ENCODE results near the gene BRME1.

Gene BRME1

GRCh38 chr19:13908674-13909073 is 2.8 kb upstream of the BRME1 start:
- Histone ChIP-seq H3K36me3 (ENCODE audit: control insufficient read depth, insufficient read depth, low read length) (peaks cover 31% of the 10 kb centered on the region), H3K9me3 (ENCODE audit: control insufficient read depth, insufficient read depth, low read depth, low read length) (no peaks in the 10 kb centered on the region), H3K27me3 (ENCODE audit: control insufficient read depth, insufficient read depth, low read length) (peaks cover 6% of the 10 kb centered on the region), H3K4me3 (ENCODE audit: low read depth, low read length) (no peak overlapping the region), H3K27ac (ENCODE audit: low read depth, low read length) (no peak overlapping the region), H3K4me1 (ENCODE audit: control insufficient read depth, insufficient read depth, low read length) (peaks cover 8% of the 10 kb centered on the region; the same call in 1 of the 2 replicates), H3K9ac (ENCODE audit: low read length) (no peak overlapping the region)

GRCh38 chr19:13906910-13907309 is 993 bp upstream of the BRME1 start:
- Histone ChIP-seq H3K9ac (ENCODE audit: low read length) (peak overlapping the region; percentile 13), H3K36me3 (ENCODE audit: control insufficient read depth, insufficient read depth, low read length) (peaks cover 16% of the 10 kb centered on the region), H3K27me3 (ENCODE audit: control insufficient read depth, insufficient read depth, low read length) (peaks cover 6% of the 10 kb centered on the region), H3K4me3 (ENCODE audit: low read depth, low read length) (peak overlapping the region; percentile 78), H3K27ac (ENCODE audit: low read depth, low read length) (no peak overlapping the region), H3K4me1 (ENCODE audit: control insufficient read depth, insufficient read depth, low read length) (peaks cover 8% of the 10 kb centered on the region; the same call in 1 of the 2 replicates), H3K9me3 (ENCODE audit: control insufficient read depth, insufficient read depth, low read depth, low read length) (no peaks in the 10 kb centered on the region)

GRCh38 chr19:13906521-13906904 is 596 bp upstream of the BRME1 start:
- peak overlapping the region; percentile 13 for H3K9ac ChIP-seq (ENCODE audit: low read length)
- peaks cover 8% of the 10 kb centered on the region; the same call in 1 of the 2 replicates for H3K4me1 ChIP-seq (ENCODE audit: control insufficient read depth, insufficient read depth, low read length)
- no peak overlapping the region for H3K27ac ChIP-seq (ENCODE audit: low read depth, low read length)
- peak overlapping the region; percentile 78 for H3K4me3 ChIP-seq (ENCODE audit: low read depth, low read length)
- H3K36me3 ChIP-seq (ENCODE audit: control insufficient read depth, insufficient read depth, low read length): peaks cover 16% of the 10 kb centered on the region
- H3K27me3 ChIP-seq (ENCODE audit: control insufficient read depth, insufficient read depth, low read length): peaks cover 6% of the 10 kb centered on the region
- no peaks in the 10 kb centered on the region for H3K9me3 ChIP-seq (ENCODE audit: control insufficient read depth, insufficient read depth, low read depth, low read length)

GRCh38 chr19:13902993-13903555 is 2.8 kb downstream of the BRME1 start:
- Histone ChIP-seq H3K27ac (ENCODE audit: low read depth, low read length) (no peak overlapping the region), H3K4me3 (ENCODE audit: low read depth, low read length) (no peak overlapping the region), H3K36me3 (ENCODE audit: control insufficient read depth, insufficient read depth, low read length) (no peaks in the 10 kb centered on the region), H3K9me3 (ENCODE audit: control insufficient read depth, insufficient read depth, low read depth, low read length) (no peaks in the 10 kb centered on the region), H3K9ac (ENCODE audit: low read length) (no peak overlapping the region), H3K27me3 (ENCODE audit: control insufficient read depth, insufficient read depth, low read length) (peaks cover 6% of the 10 kb centered on the region), H3K4me1 (ENCODE audit: control insufficient read depth, insufficient read depth, low read length) (peaks cover 8% of the 10 kb centered on the region; the same call in 1 of the 2 replicates)

GRCh38 chr19:13899912-13900584 is 5.9 kb downstream of the BRME1 start:
- Histone ChIP-seq H3K4me1 (ENCODE audit: control insufficient read depth, insufficient read depth, low read length) (no peaks in the 10 kb centered on the region), H3K27ac (ENCODE audit: low read depth, low read length) (no peak overlapping the region), H3K9ac (ENCODE audit: low read length) (no peak overlapping the region), H3K36me3 (ENCODE audit: control insufficient read depth, insufficient read depth, low read length) (no peaks in the 10 kb centered on the region), H3K4me3 (ENCODE audit: low read depth, low read length) (no peak overlapping the region), H3K9me3 (ENCODE audit: control insufficient read depth, insufficient read depth, low read depth, low read length) (no peaks in the 10 kb centered on the region), H3K27me3 (ENCODE audit: control insufficient read depth, insufficient read depth, low read length) (no peaks in the 10 kb centered on the region)

GRCh38 chr19:13899393-13899792 is 6.5 kb downstream of the BRME1 start:
- Histone ChIP-seq H3K27ac (ENCODE audit: low read depth, low read length) (no peak overlapping the region), H3K9ac (ENCODE audit: low read length) (no peak overlapping the region), H3K9me3 (ENCODE audit: control insufficient read depth, insufficient read depth, low read depth, low read length) (no peaks in the 10 kb centered on the region), H3K36me3 (ENCODE audit: control insufficient read depth, insufficient read depth, low read length) (no peaks in the 10 kb centered on the region), H3K27me3 (ENCODE audit: control insufficient read depth, insufficient read depth, low read length) (no peaks in the 10 kb centered on the region), H3K4me1 (ENCODE audit: control insufficient read depth, insufficient read depth, low read length) (no peaks in the 10 kb centered on the region), H3K4me3 (ENCODE audit: low read depth, low read length) (no peak overlapping the region)

- H3K9me3 ChIP-seq (ENCODE audit: control insufficient read depth, insufficient read depth, low read depth, low read length): no peaks in the 10 kb centered on the region
- H3K4me3 ChIP-seq (ENCODE audit: low read depth, low read length): no peak overlapping the region
- H3K27ac ChIP-seq (ENCODE audit: low read depth, low read length): no peak overlapping the region
- no peak overlapping the region for H3K9ac ChIP-seq (ENCODE audit: low read length)
- no peaks in the 10 kb centered on the region for H3K36me3 ChIP-seq (ENCODE audit: control insufficient read depth, insufficient read depth, low read length)
- no peaks in the 10 kb centered on the region for H3K27me3 ChIP-seq (ENCODE audit: control insufficient read depth, insufficient read depth, low read length)
- H3K4me1 ChIP-seq (ENCODE audit: control insufficient read depth, insufficient read depth, low read length): no peaks in the 10 kb centered on the region
Measured at GRCh38 chr19:13896227-13896626, 9.7 kb downstream of the BRME1 start.

GRCh38 chr19:13894552-13894951 is 11.4 kb downstream of the BRME1 start:
- Histone ChIP-seq H3K27ac (ENCODE audit: low read depth, low read length) (no peak overlapping the region), H3K9me3 (ENCODE audit: control insufficient read depth, insufficient read depth, low read depth, low read length) (no peaks in the 10 kb centered on the region), H3K27me3 (ENCODE audit: control insufficient read depth, insufficient read depth, low read length) (no peaks in the 10 kb centered on the region), H3K9ac (ENCODE audit: low read length) (no peak overlapping the region), H3K4me1 (ENCODE audit: control insufficient read depth, insufficient read depth, low read length) (no peaks in the 10 kb centered on the region), H3K36me3 (ENCODE audit: control insufficient read depth, insufficient read depth, low read length) (no peaks in the 10 kb centered on the region), H3K4me3 (ENCODE audit: low read depth, low read length) (no peak overlapping the region)

GRCh38 chr19:13892870-13893269 is 13.0 kb downstream of the BRME1 start:
- Histone ChIP-seq H3K9me3 (ENCODE audit: control insufficient read depth, insufficient read depth, low read depth, low read length) (no peaks in the 10 kb centered on the region), H3K36me3 (ENCODE audit: control insufficient read depth, insufficient read depth, low read length) (no peaks in the 10 kb centered on the region), H3K27ac (ENCODE audit: low read depth, low read length) (no peak overlapping the region), H3K27me3 (ENCODE audit: control insufficient read depth, insufficient read depth, low read length) (no peaks in the 10 kb centered on the region), H3K9ac (ENCODE audit: low read length) (no peak overlapping the region), H3K4me1 (ENCODE audit: control insufficient read depth, insufficient read depth, low read length) (no peaks in the 10 kb centered on the region), H3K4me3 (ENCODE audit: low read depth, low read length) (no peak overlapping the region)

- Histone ChIP-seq H3K4me3 (ENCODE audit: low read depth, low read length) (no peak overlapping the region), H3K27me3 (ENCODE audit: control insufficient read depth, insufficient read depth, low read length) (no peaks in the 10 kb centered on the region), H3K36me3 (ENCODE audit: control insufficient read depth, insufficient read depth, low read length) (no peaks in the 10 kb centered on the region), H3K4me1 (ENCODE audit: control insufficient read depth, insufficient read depth, low read length) (peaks cover 6% of the 10 kb centered on the region; the same call in 1 of the 2 replicates), H3K9me3 (ENCODE audit: control insufficient read depth, insufficient read depth, low read depth, low read length) (no peaks in the 10 kb centered on the region), H3K27ac (ENCODE audit: low read depth, low read length) (no peak overlapping the region), H3K9ac (ENCODE audit: low read length) (no peak overlapping the region)
Measured at GRCh38 chr19:13890136-13890535, 15.8 kb downstream of the BRME1 start.

- Histone ChIP-seq H3K4me1 (ENCODE audit: control insufficient read depth, insufficient read depth, low read length) (peaks cover 8% of the 10 kb centered on the region; the same call in 1 of the 2 replicates), H3K9ac (ENCODE audit: low read length) (no peak overlapping the region), H3K27me3 (ENCODE audit: control insufficient read depth, insufficient read depth, low read length) (no peaks in the 10 kb centered on the region), H3K9me3 (ENCODE audit: control insufficient read depth, insufficient read depth, low read depth, low read length) (no peaks in the 10 kb centered on the region), H3K36me3 (ENCODE audit: control insufficient read depth, insufficient read depth, low read length) (no peaks in the 10 kb centered on the region), H3K4me3 (ENCODE audit: low read depth, low read length) (no peak overlapping the region), H3K27ac (ENCODE audit: low read depth, low read length) (no peak overlapping the region)
Measured at GRCh38 chr19:13888281-13888680, 17.6 kb downstream of the BRME1 start.
